ENCODE measurements around the gene KIRREL1. TPM values are rescaled to one million over a fixed set of nuclear protein-coding genes. Genes with fewer than 3 reads are reported as not detected.

KIRREL1 gene
- total and polyA plus RNA-seq, 2 experiments from 2014 or later, result 5.1 to 35.2 TPM

DNA sequence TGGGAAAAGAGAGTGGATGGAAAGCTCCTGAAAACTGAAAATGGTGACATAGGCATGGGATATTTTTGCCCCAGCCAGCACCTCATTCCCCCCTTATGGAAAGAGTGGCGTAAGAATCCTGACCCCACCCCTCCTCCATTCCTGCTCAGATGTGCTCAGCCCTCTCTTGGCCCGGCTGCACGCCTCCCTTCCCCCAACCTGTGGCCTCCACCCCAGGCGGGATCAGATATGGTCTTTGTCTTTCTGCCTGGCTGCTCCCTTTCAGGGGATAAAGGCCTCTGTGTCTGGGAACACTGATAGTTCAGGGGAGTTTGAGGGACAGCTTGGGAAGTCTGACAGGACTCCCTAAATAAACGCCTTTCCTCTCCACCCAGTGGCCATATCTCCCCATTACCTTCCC is 49.8 kb downstream of the KIRREL1 start:
- Histone ChIP-seq H3K4me2 (peak overlapping the region; percentile 43; the same call in 1 of the 2 replicates), H3K4me1 (ENCODE audit: insufficient read depth) (peaks cover 10% of the 10 kb centered on the region), H3F3A (replicated peaks; ENCODE audit: low read depth) (no peaks in the 10 kb centered on the region), H3K79me2 (replicated peaks; ENCODE audit: insufficient read depth) (peaks cover 68% of the 10 kb centered on the region), H4K20me1 (replicated peaks; ENCODE audit: insufficient read depth) (peaks cover 17% of the 10 kb centered on the region), H2AFZ (no peak overlapping the region), H3K27ac (ENCODE audit: low read depth) (no peak overlapping the region), H3K9me2 (ENCODE audit: insufficient read depth) (peaks cover 6% of the 10 kb centered on the region; the same call in 1 of the 2 replicates), H3K4me3 (no peak overlapping the region), H3K27me3 (ENCODE audit: insufficient read depth) (no peaks in the 10 kb centered on the region), H3K36me3 (ENCODE audit: insufficient read depth) (no peaks in the 10 kb centered on the region)
- peaks cover 8% of the 10 kb centered on the region for H3K36me3 Mint-ChIP-seq (ENCODE audit: low read depth)
- no peaks in the 10 kb centered on the region for H3K9me3 Mint-ChIP-seq
- no peak overlapping the region for H3K4me3 Mint-ChIP-seq
- peaks cover 4% of the 10 kb centered on the region for H3K27me3 Mint-ChIP-seq (ENCODE audit: insufficient read depth, low read depth, poor library complexity)
- peaks cover 35% of the 10 kb centered on the region for H3K4me1 Mint-ChIP-seq
- TF ChIP-seq ZNF331 (CRISPR knock-in tag; IDR thresholded peaks at IDR 0.05; ENCODE audit: low read depth), result no peak
- TF ChIP-seq, protein P1, sequence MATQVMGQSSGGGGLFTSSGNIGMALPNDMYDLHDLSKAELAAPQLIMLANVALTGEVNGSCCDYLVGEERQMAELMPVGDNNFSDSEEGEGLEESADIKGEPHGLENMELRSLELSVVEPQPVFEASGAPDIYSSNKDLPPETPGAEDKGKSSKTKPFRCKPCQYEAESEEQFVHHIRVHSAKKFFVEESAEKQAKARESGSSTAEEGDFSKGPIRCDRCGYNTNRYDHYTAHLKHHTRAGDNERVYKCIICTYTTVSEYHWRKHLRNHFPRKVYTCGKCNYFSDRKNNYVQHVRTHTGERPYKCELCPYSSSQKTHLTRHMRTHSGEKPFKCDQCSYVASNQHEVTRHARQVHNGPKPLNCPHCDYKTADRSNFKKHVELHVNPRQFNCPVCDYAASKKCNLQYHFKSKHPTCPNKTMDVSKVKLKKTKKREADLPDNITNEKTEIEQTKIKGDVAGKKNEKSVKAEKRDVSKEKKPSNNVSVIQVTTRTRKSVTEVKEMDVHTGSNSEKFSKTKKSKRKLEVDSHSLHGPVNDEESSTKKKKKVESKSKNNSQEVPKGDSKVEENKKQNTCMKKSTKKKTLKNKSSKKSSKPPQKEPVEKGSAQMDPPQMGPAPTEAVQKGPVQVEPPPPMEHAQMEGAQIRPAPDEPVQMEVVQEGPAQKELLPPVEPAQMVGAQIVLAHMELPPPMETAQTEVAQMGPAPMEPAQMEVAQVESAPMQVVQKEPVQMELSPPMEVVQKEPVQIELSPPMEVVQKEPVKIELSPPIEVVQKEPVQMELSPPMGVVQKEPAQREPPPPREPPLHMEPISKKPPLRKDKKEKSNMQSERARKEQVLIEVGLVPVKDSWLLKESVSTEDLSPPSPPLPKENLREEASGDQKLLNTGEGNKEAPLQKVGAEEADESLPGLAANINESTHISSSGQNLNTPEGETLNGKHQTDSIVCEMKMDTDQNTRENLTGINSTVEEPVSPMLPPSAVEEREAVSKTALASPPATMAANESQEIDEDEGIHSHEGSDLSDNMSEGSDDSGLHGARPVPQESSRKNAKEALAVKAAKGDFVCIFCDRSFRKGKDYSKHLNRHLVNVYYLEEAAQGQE (IDR thresholded peaks at IDR 0.05; ENCODE audit: unreplicated experiment), result no peak
- TF ChIP-seq, protein P2, sequence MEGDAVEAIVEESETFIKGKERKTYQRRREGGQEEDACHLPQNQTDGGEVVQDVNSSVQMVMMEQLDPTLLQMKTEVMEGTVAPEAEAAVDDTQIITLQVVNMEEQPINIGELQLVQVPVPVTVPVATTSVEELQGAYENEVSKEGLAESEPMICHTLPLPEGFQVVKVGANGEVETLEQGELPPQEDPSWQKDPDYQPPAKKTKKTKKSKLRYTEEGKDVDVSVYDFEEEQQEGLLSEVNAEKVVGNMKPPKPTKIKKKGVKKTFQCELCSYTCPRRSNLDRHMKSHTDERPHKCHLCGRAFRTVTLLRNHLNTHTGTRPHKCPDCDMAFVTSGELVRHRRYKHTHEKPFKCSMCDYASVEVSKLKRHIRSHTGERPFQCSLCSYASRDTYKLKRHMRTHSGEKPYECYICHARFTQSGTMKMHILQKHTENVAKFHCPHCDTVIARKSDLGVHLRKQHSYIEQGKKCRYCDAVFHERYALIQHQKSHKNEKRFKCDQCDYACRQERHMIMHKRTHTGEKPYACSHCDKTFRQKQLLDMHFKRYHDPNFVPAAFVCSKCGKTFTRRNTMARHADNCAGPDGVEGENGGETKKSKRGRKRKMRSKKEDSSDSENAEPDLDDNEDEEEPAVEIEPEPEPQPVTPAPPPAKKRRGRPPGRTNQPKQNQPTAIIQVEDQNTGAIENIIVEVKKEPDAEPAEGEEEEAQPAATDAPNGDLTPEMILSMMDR (conservative IDR thresholded peaks at IDR 0.05; ENCODE audit: low read depth in 2 of 2), result 0 out of 4 replicates have a peak, but pooled peaks of 1 of the 2 experiments have one; percentile 20
- ATAC-seq (peak; percentile 64), DNase-seq (ENCODE audit: low spot score) (peak; percentile 34)
- H3K27ac Mint-ChIP-seq, result no peak overlapping the region

DNA sequence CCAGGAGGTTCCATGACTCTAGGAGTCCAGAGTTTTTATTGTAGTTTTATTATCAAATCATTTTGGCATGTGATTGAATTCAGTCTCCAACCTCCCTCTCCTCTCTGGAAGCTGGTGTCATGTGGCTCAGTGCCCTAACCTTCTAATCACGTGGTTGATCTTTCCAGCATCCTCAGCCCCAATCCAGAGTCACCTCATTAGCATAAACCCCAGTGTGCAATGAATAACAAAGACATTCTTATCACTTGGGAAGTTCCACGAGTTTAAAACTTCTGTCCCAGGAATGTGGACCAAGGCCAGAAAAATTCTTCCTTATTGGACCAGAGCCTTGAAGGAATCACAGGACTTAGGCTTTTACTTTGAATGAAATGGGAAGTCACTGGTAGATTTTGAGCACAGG is 52.2 kb downstream of the KIRREL1 start:
- ATAC-seq, result peak; percentile 72
- Histone ChIP-seq H3F3A (replicated peaks; ENCODE audit: low read depth) (no peaks in the 10 kb centered on the region), H3K36me3 (ENCODE audit: insufficient read depth) (no peaks in the 10 kb centered on the region), H4K20me1 (replicated peaks; ENCODE audit: insufficient read depth) (peaks cover 14% of the 10 kb centered on the region), H3K4me1 (ENCODE audit: insufficient read depth) (peaks cover 14% of the 10 kb centered on the region), H3K27me3 (ENCODE audit: insufficient read depth) (no peaks in the 10 kb centered on the region), H3K9me2 (ENCODE audit: insufficient read depth) (peaks cover 6% of the 10 kb centered on the region; the same call in 1 of the 2 replicates), H3K79me2 (replicated peaks; ENCODE audit: insufficient read depth) (peaks cover 48% of the 10 kb centered on the region), H2AFZ (no peak overlapping the region), H3K27ac (ENCODE audit: low read depth) (no peak overlapping the region), H3K4me3 (no peak overlapping the region), H3K4me2 (no peak overlapping the region)
- Mint-ChIP-seq H3K36me3 (ENCODE audit: low read depth) (peaks cover 8% of the 10 kb centered on the region), H3K27ac (0 out of 2 replicates have a peak overlapping the region, but pooled peaks have one; percentile 3), H3K9me3 (no peaks in the 10 kb centered on the region), H3K4me3 (no peak overlapping the region; the same call in 2 of the 3 replicates), H3K27me3 (ENCODE audit: insufficient read depth, low read depth, poor library complexity) (peaks cover 4% of the 10 kb centered on the region), H3K4me1 (peaks cover 27% of the 10 kb centered on the region)
- TF ChIP-seq, protein P3, sequence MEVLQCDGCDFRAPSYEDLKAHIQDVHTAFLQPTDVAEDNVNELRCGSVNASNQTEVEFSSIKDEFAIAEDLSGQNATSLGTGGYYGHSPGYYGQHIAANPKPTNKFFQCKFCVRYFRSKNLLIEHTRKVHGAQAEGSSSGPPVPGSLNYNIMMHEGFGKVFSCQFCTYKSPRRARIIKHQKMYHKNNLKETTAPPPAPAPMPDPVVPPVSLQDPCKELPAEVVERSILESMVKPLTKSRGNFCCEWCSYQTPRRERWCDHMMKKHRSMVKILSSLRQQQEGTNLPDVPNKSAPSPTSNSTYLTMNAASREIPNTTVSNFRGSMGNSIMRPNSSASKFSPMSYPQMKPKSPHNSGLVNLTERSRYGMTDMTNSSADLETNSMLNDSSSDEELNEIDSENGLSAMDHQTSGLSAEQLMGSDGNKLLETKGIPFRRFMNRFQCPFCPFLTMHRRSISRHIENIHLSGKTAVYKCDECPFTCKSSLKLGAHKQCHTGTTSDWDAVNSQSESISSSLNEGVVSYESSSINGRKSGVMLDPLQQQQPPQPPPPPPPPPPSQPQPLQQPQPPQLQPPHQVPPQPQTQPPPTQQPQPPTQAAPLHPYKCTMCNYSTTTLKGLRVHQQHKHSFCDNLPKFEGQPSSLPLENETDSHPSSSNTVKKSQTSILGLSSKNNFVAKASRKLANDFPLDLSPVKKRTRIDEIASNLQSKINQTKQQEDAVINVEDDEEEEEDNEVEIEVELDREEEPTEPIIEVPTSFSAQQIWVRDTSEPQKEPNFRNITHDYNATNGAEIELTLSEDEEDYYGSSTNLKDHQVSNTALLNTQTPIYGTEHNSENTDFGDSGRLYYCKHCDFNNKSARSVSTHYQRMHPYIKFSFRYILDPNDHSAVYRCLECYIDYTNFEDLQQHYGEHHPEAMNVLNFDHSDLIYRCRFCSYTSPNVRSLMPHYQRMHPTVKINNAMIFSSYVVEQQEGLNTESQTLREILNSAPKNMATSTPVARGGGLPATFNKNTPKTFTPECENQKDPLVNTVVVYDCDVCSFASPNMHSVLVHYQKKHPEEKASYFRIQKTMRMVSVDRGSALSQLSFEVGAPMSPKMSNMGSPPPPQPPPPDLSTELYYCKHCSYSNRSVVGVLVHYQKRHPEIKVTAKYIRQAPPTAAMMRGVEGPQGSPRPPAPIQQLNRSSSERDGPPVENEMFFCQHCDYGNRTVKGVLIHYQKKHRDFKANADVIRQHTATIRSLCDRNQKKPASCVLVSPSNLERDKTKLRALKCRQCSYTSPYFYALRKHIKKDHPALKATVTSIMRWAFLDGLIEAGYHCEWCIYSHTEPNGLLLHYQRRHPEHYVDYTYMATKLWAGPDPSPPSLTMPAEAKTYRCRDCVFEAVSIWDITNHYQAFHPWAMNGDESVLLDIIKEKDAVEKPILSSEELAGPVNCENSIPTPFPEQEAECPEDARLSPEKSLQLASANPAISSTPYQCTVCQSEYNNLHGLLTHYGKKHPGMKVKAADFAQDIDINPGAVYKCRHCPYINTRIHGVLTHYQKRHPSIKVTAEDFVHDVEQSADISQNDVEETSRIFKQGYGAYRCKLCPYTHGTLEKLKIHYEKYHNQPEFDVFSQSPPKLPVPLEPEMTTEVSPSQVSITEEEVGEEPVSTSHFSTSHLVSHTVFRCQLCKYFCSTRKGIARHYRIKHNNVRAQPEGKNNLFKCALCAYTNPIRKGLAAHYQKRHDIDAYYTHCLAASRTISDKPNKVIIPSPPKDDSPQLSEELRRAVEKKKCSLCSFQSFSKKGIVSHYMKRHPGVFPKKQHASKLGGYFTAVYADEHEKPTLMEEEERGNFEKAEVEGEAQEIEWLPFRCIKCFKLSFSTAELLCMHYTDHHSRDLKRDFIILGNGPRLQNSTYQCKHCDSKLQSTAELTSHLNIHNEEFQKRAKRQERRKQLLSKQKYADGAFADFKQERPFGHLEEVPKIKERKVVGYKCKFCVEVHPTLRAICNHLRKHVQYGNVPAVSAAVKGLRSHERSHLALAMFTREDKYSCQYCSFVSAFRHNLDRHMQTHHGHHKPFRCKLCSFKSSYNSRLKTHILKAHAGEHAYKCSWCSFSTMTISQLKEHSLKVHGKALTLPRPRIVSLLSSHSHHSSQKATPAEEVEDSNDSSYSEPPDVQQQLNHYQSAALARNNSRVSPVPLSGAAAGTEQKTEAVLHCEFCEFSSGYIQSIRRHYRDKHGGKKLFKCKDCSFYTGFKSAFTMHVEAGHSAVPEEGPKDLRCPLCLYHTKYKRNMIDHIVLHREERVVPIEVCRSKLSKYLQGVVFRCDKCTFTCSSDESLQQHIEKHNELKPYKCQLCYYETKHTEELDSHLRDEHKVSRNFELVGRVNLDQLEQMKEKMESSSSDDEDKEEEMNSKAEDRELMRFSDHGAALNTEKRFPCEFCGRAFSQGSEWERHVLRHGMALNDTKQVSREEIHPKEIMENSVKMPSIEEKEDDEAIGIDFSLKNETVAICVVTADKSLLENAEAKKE (CRISPR knock-in tag; IDR thresholded peaks at IDR 0.05), result peak; percentile 45; the same call in 1 of the 2 replicates
- TF ChIP-seq POLR2AphosphoS5 (IDR thresholded peaks at IDR 0.05; ENCODE audit: low read depth) (no peak), CREB1 (CRISPR knock-in tag; IDR thresholded peaks at IDR 0.05; ENCODE audit: low read depth) (0 out of 2 replicates have a peak, but pooled peaks have one; percentile 10)
- peak; percentile 84 for DNase-seq (ENCODE audit: low spot score)

Data from GM23338 (cell line).